PC-3 (cell line): ENCODE results near the gene RABGGTA. TPM values are rescaled to one million over a fixed set of nuclear protein-coding genes. Genes with fewer than 3 reads are reported as not detected.

ENCODE experiments used
- ATAC-seq: fragments of 200-7000 bp; cut with Tn5 transposase; 2 replicates; pipeline ENCODE4 v1.9.1; 2020; ENCODE audit warnings: mild to moderate bottlenecking, moderate library complexity
- BruUV-seq: library from RNA; stranded (reverse); fragments of 400-500 nt; replicated peaks from 2 replicates; lab custom pipeline; 2021; lab: Mats Ljungman, UMichigan
- CTCF ChIA-PET: fragments of 300-600 bp; sonication (Branson Sonifier 250); formaldehyde crosslinking; loops from one replicate; lab custom pipeline; 2022; ENCODE audit warnings: antibody characterized with exemption; lab: Charles Lee
- POLR2A ChIA-PET: fragments of 300-600 bp; sonication (Branson Sonifier 250); formaldehyde crosslinking; loops from one replicate; lab custom pipeline; 2022; ENCODE audit warnings: antibody characterized with exemption; ENCODE audit not compliant: unreplicated experiment; lab: Charles Lee
- DNase-seq: peaks from one replicate; pipeline ENCODE4 v3.0.0-alpha.2; 2015
- H2AFZ ChIP-seq: fragments of 300-600 bp; sonication (generic); 2 replicates; pipeline ENCODE4 v1.6.0; 2016; ENCODE audit warnings: antibody characterized with exemption, low read length
- H3F3A ChIP-seq: fragments of 300-600 bp; sonication (generic); one replicate; pipeline ENCODE4 v1.6.0; 2017; ENCODE audit warnings: antibody characterized with exemption, low read length, control low read depth, mild to moderate bottlenecking; ENCODE audit not compliant: unreplicated experiment
- H3K27ac ChIP-seq: fragments of 300-600 bp; sonication (generic); 2 replicates; pipeline ENCODE4 v1.5.1; 2016; ENCODE audit warnings: mild to moderate bottlenecking, low read length
- H3K27me3 ChIP-seq: fragments of 300-600 bp; sonication (generic); 2 replicates; pipeline ENCODE4 v1.6.1; 2016; ENCODE audit warnings: low read length, mixed read lengths
- H3K36me3 ChIP-seq: fragments of 300-600 bp; sonication (generic); 2 replicates; pipeline ENCODE4 v1.6.1; 2016; ENCODE audit warnings: low read depth, mixed run types, low read length, mixed read lengths
- H3K4me1 ChIP-seq: fragments of 300-600 bp; sonication (generic); 2 replicates; pipeline ENCODE4 v1.5.1; 2016; ENCODE audit warnings: low read length; ENCODE audit not compliant: insufficient read depth
- H3K4me2 ChIP-seq: fragments of 300-600 bp; sonication (generic); 2 replicates; pipeline ENCODE4 v1.6.0; 2016; ENCODE audit warnings: low read length
- H3K4me3 ChIP-seq: fragments of 300-600 bp; sonication (generic); 2 replicates; pipeline ENCODE4 v1.5.1; 2016; ENCODE audit warnings: mild to moderate bottlenecking, low read length, mixed read lengths
- H3K79me2 ChIP-seq: fragments of 300-600 bp; sonication (generic); 2 replicates; pipeline ENCODE4 v1.6.1; 2017; ENCODE audit warnings: low read length, mixed read lengths
- H3K9ac ChIP-seq: fragments of 300-600 bp; sonication (generic); 2 replicates; pipeline ENCODE4 v1.6.0; 2016; ENCODE audit warnings: mild to moderate bottlenecking, low read length
- H3K9me2 ChIP-seq: fragments of 300-600 bp; sonication (generic); replicated peaks from 2 replicates; pipeline ENCODE4 v1.6.1; 2016; ENCODE audit warnings: mixed run types, low read length, mixed read lengths
- H3K9me3 ChIP-seq: fragments of 300-600 bp; sonication (generic); 2 replicates; pipeline ENCODE4 v1.6.1; 2016; ENCODE audit warnings: low read length, mixed read lengths
- H4K20me1 ChIP-seq: fragments of 300-600 bp; sonication (generic); 2 replicates; pipeline ENCODE4 v1.6.1; 2016; ENCODE audit warnings: low read length, mixed read lengths
- EZH2 ChIP-seq: fragments of 300-600 bp; sonication (generic); IDR thresholded peaks from one replicate; pipeline ENCODE4 v1.6.1; 2017; ENCODE audit warnings: antibody characterized with exemption, mild to moderate bottlenecking, low read length; ENCODE audit not compliant: unreplicated experiment
- EZH2phosphoT487 ChIP-seq: fragments of 300-600 bp; sonication (generic); IDR thresholded peaks from 2 replicates; pipeline ENCODE4 v1.6.1; 2018; ENCODE audit warnings: mild to moderate bottlenecking, antibody characterized with exemption, low read length, borderline replicate concordance
- intact Hi-C: fragments of 100-400 bp; cut with micrococcal nuclease; formaldehyde crosslinking; loops from 2 replicates; pipeline ENCODE4 v1.9.0; 2023
- total RNA-seq: library from RNA; depleted of rRNA; stranded (reverse); fragments of >200 nt; gene quantifications from 2 replicates; pipeline ENCODE4 v1.2.3, GENCODE V29; 2014
- TF ChIP-seq, protein P1 (sequence below): fragments of 300-600 bp; sonication (generic); conservative IDR thresholded peaks from 2 replicates; pipeline ENCODE4 v1.5.1; 2017; ENCODE audit warnings: antibody characterized with exemption, low read depth, mild to moderate bottlenecking, low read length

Gene RABGGTA
- total RNA-seq, 1 experiment from 2014 or later: 39.2 TPM

DNA sequence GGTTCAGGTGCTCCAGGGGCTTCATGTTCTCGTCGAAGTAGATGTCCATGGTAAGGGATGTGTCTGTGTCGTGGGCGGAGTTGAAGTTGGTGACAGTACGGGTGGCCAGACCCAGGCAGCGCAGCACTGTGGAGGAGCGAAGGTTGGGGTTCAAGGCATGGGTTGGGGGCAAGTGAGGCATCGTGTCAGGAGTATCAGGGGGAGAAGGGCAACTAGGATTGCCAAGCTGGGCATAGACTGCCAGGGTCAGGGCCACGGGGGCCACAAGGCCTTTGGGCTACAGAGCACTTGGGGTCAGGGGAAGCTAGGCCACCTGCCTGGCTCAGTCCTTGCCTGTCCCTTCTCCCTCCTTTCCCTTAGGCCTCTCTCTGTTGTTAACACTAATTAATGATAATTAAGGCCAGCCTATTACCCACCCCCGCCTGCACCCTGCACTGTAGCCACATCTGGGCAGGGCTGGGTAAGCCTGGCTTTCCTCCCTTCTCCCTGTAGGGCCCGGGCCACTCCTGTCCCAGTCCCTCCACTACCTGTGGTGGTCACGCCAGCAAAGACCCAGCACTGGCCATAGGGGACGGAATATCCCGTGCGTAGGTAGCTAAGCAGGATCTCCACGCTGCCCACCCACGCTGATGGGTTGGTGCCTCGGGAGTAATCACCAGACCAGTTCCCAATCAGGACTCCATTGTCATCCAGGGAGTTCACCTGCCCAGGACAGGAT is 12.7 kb downstream of the RABGGTA start:
- CTCF ChIA-PET: no interaction called here
- BruUV-seq: no TSS peak
- no peak overlapping the region for H2AFZ ChIP-seq

DNA sequence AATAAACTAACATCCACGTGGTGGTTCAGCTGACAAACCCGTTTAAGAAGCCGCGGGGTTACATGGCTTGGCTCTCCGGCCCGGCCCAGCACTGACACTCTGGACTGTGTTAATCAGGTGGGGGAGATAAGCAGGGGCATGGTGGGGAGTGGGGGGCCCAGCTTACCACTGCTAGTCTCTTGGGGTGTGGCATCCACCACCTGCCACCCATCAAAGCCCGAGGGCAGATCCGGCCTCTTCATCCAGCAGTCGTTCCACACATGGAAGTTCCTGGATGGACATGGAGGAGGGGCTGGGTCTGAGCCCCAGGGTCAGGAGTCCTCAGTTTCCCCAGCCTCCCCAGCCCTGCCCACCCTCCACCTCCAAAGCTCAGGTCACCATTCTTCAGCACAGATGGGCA is 13.3 kb downstream of the RABGGTA start:
- no peak for TF ChIP-seq EZH2phosphoT487
- TF ChIP-seq, protein P1, sequence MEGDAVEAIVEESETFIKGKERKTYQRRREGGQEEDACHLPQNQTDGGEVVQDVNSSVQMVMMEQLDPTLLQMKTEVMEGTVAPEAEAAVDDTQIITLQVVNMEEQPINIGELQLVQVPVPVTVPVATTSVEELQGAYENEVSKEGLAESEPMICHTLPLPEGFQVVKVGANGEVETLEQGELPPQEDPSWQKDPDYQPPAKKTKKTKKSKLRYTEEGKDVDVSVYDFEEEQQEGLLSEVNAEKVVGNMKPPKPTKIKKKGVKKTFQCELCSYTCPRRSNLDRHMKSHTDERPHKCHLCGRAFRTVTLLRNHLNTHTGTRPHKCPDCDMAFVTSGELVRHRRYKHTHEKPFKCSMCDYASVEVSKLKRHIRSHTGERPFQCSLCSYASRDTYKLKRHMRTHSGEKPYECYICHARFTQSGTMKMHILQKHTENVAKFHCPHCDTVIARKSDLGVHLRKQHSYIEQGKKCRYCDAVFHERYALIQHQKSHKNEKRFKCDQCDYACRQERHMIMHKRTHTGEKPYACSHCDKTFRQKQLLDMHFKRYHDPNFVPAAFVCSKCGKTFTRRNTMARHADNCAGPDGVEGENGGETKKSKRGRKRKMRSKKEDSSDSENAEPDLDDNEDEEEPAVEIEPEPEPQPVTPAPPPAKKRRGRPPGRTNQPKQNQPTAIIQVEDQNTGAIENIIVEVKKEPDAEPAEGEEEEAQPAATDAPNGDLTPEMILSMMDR: no peak
- no peak for TF ChIP-seq EZH2
- Histone ChIP-seq H3K9ac (no peak overlapping the region), H2AFZ (no peak overlapping the region), H3F3A (no peaks in the 10 kb centered on the region), H3K36me3 (no peaks in the 10 kb centered on the region), H3K4me1 (peaks cover 8% of the 10 kb centered on the region; the same call in 1 of the 2 replicates), H3K9me2 (no peaks in the 10 kb centered on the region), H3K27ac (no peak overlapping the region), H3K4me2 (no peak overlapping the region), H4K20me1 (no peaks in the 10 kb centered on the region), H3K79me2 (no peaks in the 10 kb centered on the region), H3K4me3 (no peak overlapping the region), H3K27me3 (no peaks in the 10 kb centered on the region), H3K9me3 (no peaks in the 10 kb centered on the region)
- ChIA-PET POLR2A (no interaction called here), CTCF (no interaction called here)
- ATAC-seq (no peak), DNase-seq (no peak)
- intact Hi-C loops: no loop called here
- BruUV-seq: no TSS peak

More for the DNA sequence above, 12.7 kb downstream of the RABGGTA start:
- POLR2A ChIA-PET: no interaction called here
- no peak for ATAC-seq
- no peak overlapping the region for H3K27ac ChIP-seq
- no peak for TF ChIP-seq EZH2
- TF ChIP-seq, protein P1: no peak
- no peak overlapping the region for H3K4me3 ChIP-seq
- peaks cover 8% of the 10 kb centered on the region; the same call in 1 of the 2 replicates for H3K4me1 ChIP-seq
- no peak for DNase-seq
- H3K4me2 ChIP-seq: no peak overlapping the region
- H3K9me3 ChIP-seq: no peaks in the 10 kb centered on the region
- intact Hi-C loops: no loop called here
- no peak overlapping the region for H3K9ac ChIP-seq
- no peaks in the 10 kb centered on the region for H3K9me2 ChIP-seq
- no peaks in the 10 kb centered on the region for H3K36me3 ChIP-seq
- no peaks in the 10 kb centered on the region for H4K20me1 ChIP-seq
- H3F3A ChIP-seq: no peaks in the 10 kb centered on the region
- H3K79me2 ChIP-seq: no peaks in the 10 kb centered on the region
- no peaks in the 10 kb centered on the region for H3K27me3 ChIP-seq

DNA sequence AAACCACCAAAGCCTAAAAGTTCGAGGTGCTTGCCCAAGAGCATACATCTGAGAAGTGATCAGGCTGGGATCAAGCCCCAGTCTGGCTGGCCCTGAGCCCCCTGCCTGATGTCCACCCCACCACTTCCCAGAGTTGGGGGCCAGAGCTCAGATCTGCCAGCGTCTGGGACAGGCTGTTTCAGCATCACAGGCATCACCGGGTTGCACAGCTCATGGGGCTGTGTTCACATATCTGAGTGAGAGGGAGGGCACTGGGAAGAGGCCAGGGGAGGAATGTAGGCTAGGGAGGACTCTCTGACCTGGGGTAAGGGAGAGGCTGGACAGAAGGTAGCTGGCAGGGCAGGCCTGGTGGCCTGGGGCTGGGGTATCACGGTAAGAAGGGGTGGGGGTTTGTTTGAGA is 14.4 kb downstream of the RABGGTA start:
- Histone ChIP-seq H3K79me2 (no peaks in the 10 kb centered on the region), H3K27ac (no peak overlapping the region), H3F3A (no peaks in the 10 kb centered on the region), H3K4me1 (peaks cover 14% of the 10 kb centered on the region; the same call in 1 of the 2 replicates), H3K9me3 (no peaks in the 10 kb centered on the region), H3K9ac (no peak overlapping the region), H2AFZ (no peak overlapping the region), H3K27me3 (no peaks in the 10 kb centered on the region), H4K20me1 (no peaks in the 10 kb centered on the region), H3K9me2 (no peaks in the 10 kb centered on the region), H3K36me3 (no peaks in the 10 kb centered on the region), H3K4me2 (no peak overlapping the region), H3K4me3 (no peak overlapping the region)
- TF ChIP-seq EZH2 (no peak), EZH2phosphoT487 (no peak)
- TF ChIP-seq, protein P1: no peak
- DNase-seq: no peak
- intact Hi-C loops: no loop called here
- no TSS peak for BruUV-seq
- CTCF ChIA-PET: no interaction called here
- POLR2A ChIA-PET: no interaction called here
- ATAC-seq: no peak
